GM21360 (cell line): ENCODE results near the gene ALS2.
"Not testable (repeated sequence)": the region's sequence is repeated elsewhere in the genome, so short reads cannot be mapped to it uniquely, and the experiment has no call there.

Source experiments
- ATAC-seq: cut with Tn5 transposase; IDR thresholded peaks from one replicate; pipeline ENCODE4 v1.9.1; 2021; ENCODE audit warnings: mild to moderate bottlenecking, moderate library complexity; ENCODE audit not compliant: unreplicated experiment

ALS2 gene

DNA sequence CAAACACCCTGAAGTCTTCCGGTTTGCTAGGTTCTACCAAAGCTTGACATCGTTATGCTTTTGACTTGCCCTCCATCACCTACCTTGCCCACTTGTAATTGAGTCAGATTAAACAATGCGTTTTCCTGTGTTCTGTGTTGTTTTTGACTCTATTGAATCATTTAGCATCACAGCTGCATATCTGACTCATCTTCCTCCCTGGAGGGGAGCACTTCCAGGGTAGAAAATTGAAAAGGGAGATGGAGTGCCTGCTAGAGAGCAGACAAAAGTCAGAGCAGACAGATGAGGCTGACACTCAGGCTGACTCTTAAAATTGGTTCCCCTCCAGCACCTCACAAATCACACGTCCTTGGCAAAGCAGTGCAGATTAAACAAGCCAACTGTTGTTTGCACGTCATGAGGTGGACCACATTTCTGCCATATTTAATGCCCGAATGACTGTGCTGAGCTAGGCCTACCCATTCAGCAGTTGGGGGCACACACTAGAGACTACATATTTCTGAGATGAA, 84.5 kb downstream of the ALS2 start:
- no peak for ATAC-seq

GRCh38 chr2:201685156-201685555, 95.6 kb downstream of the ALS2 start:
- no peak for ATAC-seq

GRCh38 chr2:201680743-201681142, 100.0 kb downstream of the ALS2 start:
- no peak for ATAC-seq

DNA sequence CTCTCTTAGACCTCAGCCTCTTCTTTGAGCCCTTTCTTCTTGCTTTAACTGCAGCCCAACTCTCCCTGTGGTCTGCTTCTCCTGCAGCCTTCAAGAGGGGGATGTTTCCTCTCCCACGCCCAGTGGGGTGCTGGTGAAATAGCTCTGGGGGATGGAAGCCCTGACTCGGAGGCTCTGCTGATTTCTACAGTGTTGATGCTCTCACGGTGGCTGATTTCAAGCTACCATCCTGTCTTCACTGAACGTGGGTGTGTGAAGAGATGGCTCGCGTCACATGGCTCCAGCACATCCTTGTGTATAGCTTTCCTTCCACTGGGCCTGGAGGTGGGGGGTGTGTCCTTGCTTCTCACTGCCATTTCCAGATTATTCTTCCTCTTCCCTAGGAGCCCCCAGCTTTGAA, 102.3 kb downstream of the ALS2 start:
- no peak for ATAC-seq

GRCh38 chr2:201675454-201675853, 105.3 kb downstream of the ALS2 start:
- ATAC-seq = no peak

GRCh38 chr2:201674794-201675193, 105.9 kb downstream of the ALS2 start:
- no peak for ATAC-seq

- ATAC-seq = no peak
Measured at GRCh38 chr2:201674298-201674697, 106.4 kb downstream of the ALS2 start.

GRCh38 chr2:201673546-201673945, 107.2 kb downstream of the ALS2 start:
- ATAC-seq = no peak

DNA sequence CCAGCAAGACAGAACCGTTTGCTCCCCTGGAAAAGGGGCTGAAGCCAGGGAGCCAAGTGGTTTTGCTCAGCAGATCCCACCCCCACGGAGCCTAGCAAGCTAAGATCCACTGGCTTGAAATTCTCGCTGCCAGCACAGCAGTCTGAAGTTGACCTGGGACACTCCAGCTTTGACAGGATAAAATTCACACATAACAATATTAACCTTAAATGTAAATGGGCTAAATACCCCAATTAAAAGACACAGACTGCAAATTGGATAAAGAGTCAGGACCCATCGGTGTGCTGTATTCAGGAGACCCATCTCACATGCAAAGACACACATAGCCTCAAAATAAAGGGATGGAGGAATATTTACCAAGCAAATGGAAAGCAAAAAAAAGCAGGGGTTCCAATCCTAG, 109.5 kb downstream of the ALS2 start:
- ATAC-seq = not testable (repeated sequence)

GRCh38 chr2:201669865-201670264, 110.9 kb downstream of the ALS2 start:
- no peak for ATAC-seq

- no peak for ATAC-seq
Measured at GRCh38 chr2:201668402-201668910, 112.3 kb downstream of the ALS2 start.

DNA sequence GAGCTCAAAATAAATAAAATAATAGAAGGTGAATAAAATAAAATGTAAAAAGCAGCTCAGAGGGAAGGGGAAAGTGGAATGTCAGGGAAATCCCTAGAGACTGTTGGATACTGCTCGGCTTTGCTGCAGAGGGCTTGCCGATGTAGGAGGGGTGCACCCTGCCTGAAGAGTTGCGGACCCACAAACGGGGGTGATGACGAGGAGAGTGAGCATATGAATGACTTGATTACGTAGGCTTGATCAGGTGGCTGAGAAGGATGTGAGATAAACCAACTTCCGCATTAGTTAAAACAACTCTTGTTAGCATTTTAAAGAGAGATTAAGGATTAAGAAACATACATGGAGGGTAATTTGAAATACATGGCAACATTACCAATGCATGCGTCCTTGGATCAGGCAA, 116.4 kb downstream of the ALS2 start:
- ATAC-seq = no peak

- ATAC-seq = no peak
Measured at GRCh38 chr2:201661366-201661765, 119.4 kb downstream of the ALS2 start.

GRCh38 chr2:201660293-201660895, 120.3 kb downstream of the ALS2 start:
- no peak for ATAC-seq

GRCh38 chr2:201656740-201657139, 124.0 kb downstream of the ALS2 start:
- no peak for ATAC-seq

GRCh38 chr2:201656102-201656501, 124.6 kb downstream of the ALS2 start:
- no peak for ATAC-seq

DNA sequence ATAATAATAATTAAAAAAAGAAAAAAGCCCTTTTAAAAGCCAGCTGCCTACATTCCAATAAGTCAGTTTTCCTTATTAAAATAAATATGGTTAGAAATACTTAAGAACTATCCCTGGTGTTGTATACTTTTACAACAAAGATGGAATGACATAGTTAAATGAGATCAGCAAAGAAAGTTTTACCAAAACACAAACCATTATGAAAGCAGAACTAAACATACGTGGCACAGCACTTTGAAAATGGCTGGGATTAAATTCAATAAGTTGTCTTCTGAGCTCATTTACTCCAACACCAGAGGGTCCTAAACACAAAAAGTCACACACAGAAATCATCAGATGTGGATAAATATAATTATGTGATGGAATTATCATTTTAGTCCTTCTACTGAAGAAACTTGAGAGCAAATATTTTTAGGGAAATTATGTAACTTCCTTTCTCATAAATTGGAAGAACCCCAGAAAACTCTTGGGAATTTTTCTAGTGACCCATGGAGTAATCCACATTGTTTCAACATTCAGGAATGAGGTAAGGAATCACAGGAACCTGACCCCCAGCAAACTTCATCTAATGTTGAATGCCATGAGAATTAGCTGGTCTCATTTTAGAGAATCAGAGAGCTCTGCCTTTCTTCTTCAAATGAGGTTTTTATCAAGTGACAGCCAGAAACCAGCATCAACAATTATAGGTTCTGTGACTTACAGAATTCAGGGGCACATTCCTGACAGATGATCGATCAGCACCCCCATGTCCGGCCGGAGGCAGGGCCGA, 125.9 kb downstream of the ALS2 start:
- no peak for ATAC-seq

- ATAC-seq = no peak
Measured at GRCh38 chr2:201653221-201653620, 127.5 kb downstream of the ALS2 start.
